Measurements from ENCODE around the gene LARGE1. TPM values are rescaled to one million over a fixed set of nuclear protein-coding genes. Genes with fewer than 3 reads are reported as not detected.
A peak's percentile ranks its signal among the peaks of the same experiment; 100 is the strongest.

Gene LARGE1
- total and polyA plus RNA-seq, 2 of the 13 experiments (the other 11 are each of a cell fraction or from before 2014, with no cell fraction given) = 8.4 to 11.0 TPM

- TF ChIP-seq PATZ1 (CRISPR knock-in tag; IDR thresholded peaks at IDR 0.05) (peak; percentile 36; the same call in 1 of the 2 replicates), PAXIP1 (CRISPR knock-in tag; conservative IDR thresholded peaks at IDR 0.05) (0 out of 2 replicates have a peak, but pooled peaks have one; percentile 13), CREB3 (CRISPR knock-in tag; IDR thresholded peaks at IDR 0.05) (no peak), ZNF546 (CRISPR knock-in tag; conservative IDR thresholded peaks at IDR 0.05) (no peak), BCL6 (CRISPR knock-in tag; IDR thresholded peaks at IDR 0.05) (peak; percentile 23; the same call in 1 of the 2 replicates), MIXL1 (CRISPR knock-in tag; IDR thresholded peaks at IDR 0.05) (no peak), ZNF556 (CRISPR knock-in tag; IDR thresholded peaks at IDR 0.05; ENCODE audit: borderline replicate concordance) (no peak), AFF4 (CRISPR knock-in tag; IDR thresholded peaks at IDR 0.05) (no peak), TGIF2 (CRISPR knock-in tag; IDR thresholded peaks at IDR 0.05) (no peak), NFYC (CRISPR knock-in tag; IDR thresholded peaks at IDR 0.05) (no peak), TEAD2 (CRISPR knock-in tag; IDR thresholded peaks at IDR 0.05) (no peak), PCBP1 (IDR thresholded peaks at IDR 0.05; ENCODE audit: borderline replicate concordance, low read depth, low read length) (no peak), RAD21 (CRISPR knock-in tag; IDR thresholded peaks at IDR 0.05) (peak; percentile 90), ZNF770 (CRISPR knock-in tag; IDR thresholded peaks at IDR 0.05) (no peak), GABPB1 (CRISPR knock-in tag; IDR thresholded peaks at IDR 0.05) (no peak), ERF (CRISPR knock-in tag; IDR thresholded peaks at IDR 0.05) (no peak), CHCHD3 (CRISPR knock-in tag; IDR thresholded peaks at IDR 0.05) (no peak)
Measured at GRCh38 chr22:33519071-33519973, 401.0 kb downstream of the LARGE1 start (continued).
